H9 (cell line): ENCODE data around the gene TMEM95. TPM values are rescaled to one million over a fixed set of nuclear protein-coding genes. Genes with fewer than 3 reads are reported as not detected.
"Not testable (repeated sequence)": the region's sequence is repeated elsewhere in the genome, so short reads cannot be mapped to it uniquely, and the experiment has no call there.

ENCODE experiments used
- DNase-seq: peaks from one replicate; pipeline ENCODE4 v3.0.0-alpha.2; 2017
- H2AFZ ChIP-seq: one replicate; pipeline ENCODE4 v1.6.1; 2013; ENCODE audit warnings: mild to moderate bottlenecking, low read length, control low read depth, moderate library complexity
- H2AK5ac ChIP-seq: 2 replicates; pipeline ENCODE4 v1.6.1; 2013; ENCODE audit warnings: low read length, control low read depth, mixed read lengths; ENCODE audit not compliant: insufficient read length
- H2BK120ac ChIP-seq: one replicate; pipeline ENCODE4 v1.6.1; 2013; ENCODE audit warnings: low read depth, mild to moderate bottlenecking, low read length, control low read depth, inconsistent platforms; ENCODE audit not compliant: poor library complexity, severe bottlenecking
- H2BK12ac ChIP-seq: 2 replicates; pipeline ENCODE4 v1.6.1; 2013; ENCODE audit warnings: low read length, control low read depth, mixed read lengths, low read depth; ENCODE audit not compliant: insufficient read length
- H2BK15ac ChIP-seq: 2 replicates; pipeline ENCODE4 v1.6.1; 2013; ENCODE audit warnings: low read depth, low read length, control low read depth
- H2BK20ac ChIP-seq: one replicate; pipeline ENCODE4 v1.6.1; 2013; ENCODE audit warnings: low read depth, mild to moderate bottlenecking, low read length, control low read depth, inconsistent platforms; ENCODE audit not compliant: poor library complexity, severe bottlenecking
- H2BK5ac ChIP-seq: 2 replicates; pipeline ENCODE4 v1.6.1; 2013; ENCODE audit warnings: low read length, control low read depth, mixed read lengths; ENCODE audit not compliant: insufficient read length
- H3K14ac ChIP-seq: 2 replicates; pipeline ENCODE4 v1.6.1; 2013; ENCODE audit warnings: low read length, control low read depth; ENCODE audit not compliant: insufficient read depth
- H3K18ac ChIP-seq: 2 replicates; pipeline ENCODE4 v1.6.1; 2013; ENCODE audit warnings: low read depth, mild to moderate bottlenecking, mixed read lengths, low read length, control low read depth; ENCODE audit not compliant: insufficient read length
- H3K23ac ChIP-seq: 2 replicates; pipeline ENCODE4 v1.6.1; 2013; ENCODE audit warnings: low read length, control low read depth, mixed read lengths, low read depth; ENCODE audit not compliant: insufficient read length
- H3K23me2 ChIP-seq: 2 replicates; pipeline ENCODE4 v1.6.1; 2013; ENCODE audit warnings: low read depth, mild to moderate bottlenecking, mixed read lengths, low read length, control low read depth; ENCODE audit not compliant: insufficient read length, poor library complexity, severe bottlenecking
- H3K27ac ChIP-seq: 2 replicates; pipeline ENCODE4 v1.5.1; 2013; ENCODE audit warnings: low read length, control low read depth, mixed read lengths, low read depth; ENCODE audit not compliant: insufficient read length
- H3K27me3 ChIP-seq: 2 replicates; pipeline ENCODE4 v1.6.1; 2013; ENCODE audit warnings: low read length, control low read depth, inconsistent platforms; ENCODE audit not compliant: insufficient read depth
- H3K4ac ChIP-seq: 2 replicates; pipeline ENCODE4 v1.6.1; 2013; ENCODE audit warnings: low read depth, mild to moderate bottlenecking, control low read depth, inconsistent platforms, low read length, moderate library complexity
- H3K4me1 ChIP-seq: 2 replicates; pipeline ENCODE4 v1.6.1; 2013; ENCODE audit warnings: low read length, control low read depth, inconsistent platforms; ENCODE audit not compliant: insufficient read depth
- H3K4me2 ChIP-seq: 2 replicates; pipeline ENCODE4 v1.6.1; 2013; ENCODE audit warnings: low read length, control low read depth, mixed read lengths; ENCODE audit not compliant: insufficient read length, insufficient read depth
- H3K56ac ChIP-seq: 2 replicates; pipeline ENCODE4 v1.6.1; 2013; ENCODE audit warnings: low read depth, mild to moderate bottlenecking, mixed read lengths, low read length, control low read depth; ENCODE audit not compliant: insufficient read length
- H3K79me1 ChIP-seq: 2 replicates; pipeline ENCODE4 v1.6.1; 2013; ENCODE audit warnings: low read depth, mild to moderate bottlenecking, moderate library complexity, low read length, control low read depth, inconsistent platforms; ENCODE audit not compliant: insufficient read depth, poor library complexity, severe bottlenecking
- H3K79me2 ChIP-seq: 2 replicates; pipeline ENCODE4 v1.6.1; 2013; ENCODE audit warnings: low read length, control low read depth, inconsistent platforms; ENCODE audit not compliant: insufficient read depth
- H3K9ac ChIP-seq: 2 replicates; pipeline ENCODE4 v1.6.1; 2013; ENCODE audit warnings: low read length, control low read depth, mixed read lengths; ENCODE audit not compliant: insufficient read length; ENCODE audit errors: extremely low read depth
- H3K9me3 ChIP-seq: one replicate; pipeline ENCODE4 v1.6.1; 2013; ENCODE audit warnings: low read depth, low read length, inconsistent platforms; ENCODE audit not compliant: control insufficient read depth
- H3T11ph ChIP-seq: one replicate; pipeline ENCODE4 v1.6.1; 2013; ENCODE audit warnings: mild to moderate bottlenecking, low read length, control low read depth, inconsistent platforms
- H4K20me1 ChIP-seq: one replicate; pipeline ENCODE4 v1.6.1; 2013; ENCODE audit not compliant: control insufficient read depth, insufficient read length, insufficient read depth
- H4K5ac ChIP-seq: 2 replicates; pipeline ENCODE4 v1.6.1; 2013; ENCODE audit warnings: low read depth, mild to moderate bottlenecking, mixed read lengths, low read length, control low read depth; ENCODE audit not compliant: insufficient read length
- H4K8ac ChIP-seq: replicated peaks from 2 replicates; pipeline ENCODE4 v1.6.1; 2013; ENCODE audit warnings: low read length, control low read depth, mixed read lengths, low read depth; ENCODE audit not compliant: insufficient read length
- H4K91ac ChIP-seq: 2 replicates; pipeline ENCODE4 v1.6.1; 2013; ENCODE audit warnings: low read depth, mild to moderate bottlenecking, moderate library complexity, mixed read lengths, low read length, control low read depth; ENCODE audit not compliant: insufficient read length
- H3K27ac Mint-ChIP-seq, 3 experiments: 2 replicates in 2 of 3; 3 replicates in 1 of 3; pipeline ENCODE4 v1.8.0; 2020 to 2021; ENCODE audit warnings: mixed read lengths in 3 of 3, mild to moderate bottlenecking in 1 of 3, moderate library complexity in 1 of 3
- H3K27me3 Mint-ChIP-seq: 2 replicates; pipeline ENCODE4 v1.8.0; 2021; ENCODE audit warnings: low read depth, mild to moderate bottlenecking, moderate library complexity, mixed read lengths
- H3K36me3 Mint-ChIP-seq, 3 experiments: 2 replicates in 2 of 3; 3 replicates in 1 of 3; pipeline ENCODE4 v1.8.0; 2020 to 2021; ENCODE audit warnings: low read depth in 3 of 3, mixed read lengths in 3 of 3; ENCODE audit not compliant: insufficient read depth in 1 of 3
- H3K4me1 Mint-ChIP-seq, 2 experiments: 2 replicates each; pipeline ENCODE4 v1.8.0; 2020; ENCODE audit warnings: mixed read lengths in 2 of 2
- H3K4me3 Mint-ChIP-seq, 2 experiments: 2 replicates in 1 of 2; 3 replicates in 1 of 2; pipeline ENCODE4 v1.8.0; 2020 to 2021; ENCODE audit warnings: mild to moderate bottlenecking in 2 of 2, mixed read lengths in 2 of 2, moderate library complexity in 1 of 2
- H3K9me3 Mint-ChIP-seq, 2 experiments: 2 replicates in 1 of 2; 3 replicates in 1 of 2; pipeline ENCODE4 v1.8.0; 2020; ENCODE audit warnings: mild to moderate bottlenecking in 2 of 2, mixed read lengths in 2 of 2, moderate library complexity in 1 of 2
- WGBS: extraction: QIAGEN DNeasy Blood & Tissue Kit; methylation state at CpG from one replicate; pipeline ENCODE4 v1.1.7; 2013; ENCODE audit warnings: missing lambda C conversion rate, low lambda C conversion rate, mixed read lengths; ENCODE audit not compliant: insufficient read length; ENCODE audit errors: extremely low coverage; 5-methylcytosine and 5-hydroxymethylcytosine counted together
- total RNA-seq: library from RNA; stranded (reverse); gene quantifications from 2 replicates; pipeline ENCODE4 v1.2.1, GENCODE V29; 2021
- TF ChIP-seq, protein P1 (sequence below): fragments of 200-600 bp; sonication (generic); conservative IDR thresholded peaks from 3 replicates; pipeline ENCODE4 v1.8.0; 2021; ENCODE audit warnings: antibody characterized with exemption, mild to moderate bottlenecking

Gene TMEM95
- total RNA-seq, 1 experiment from 2014 or later = not detected

DNA sequence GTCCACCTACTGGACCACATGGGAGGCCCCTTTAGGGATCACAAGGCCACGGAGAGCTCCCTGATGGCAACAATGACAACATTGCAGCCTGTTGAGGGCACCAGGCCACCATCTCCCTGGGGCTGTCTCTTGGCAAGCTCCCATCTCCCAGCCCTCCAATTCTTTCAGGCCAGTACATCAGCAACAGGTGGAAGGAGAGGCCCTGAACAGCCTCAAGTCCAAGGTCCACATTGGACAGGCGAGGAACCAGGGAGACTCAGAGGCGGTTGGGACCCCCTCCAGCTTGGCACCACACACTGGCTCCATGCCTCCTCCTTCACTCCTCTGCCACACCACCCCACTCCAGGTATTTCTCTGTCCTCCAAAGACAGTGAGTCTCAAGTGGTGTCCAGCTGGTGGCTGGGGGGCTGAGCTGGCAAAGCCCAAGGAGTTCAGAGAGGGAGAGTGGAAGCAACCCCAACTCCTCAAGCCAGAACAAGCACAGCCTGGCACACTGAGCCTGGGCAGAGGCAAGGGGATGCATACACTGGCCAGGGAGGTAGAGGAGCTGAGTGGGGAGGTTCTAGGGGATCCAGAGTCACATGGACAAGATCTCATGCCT lies 19.9 kb upstream of the TMEM95 start:
- no peak overlapping the region for H3K56ac ChIP-seq
- H4K91ac ChIP-seq = no peak overlapping the region
- WGBS = no CpG with 5 or more reads among the region's 3 CpGs
- peaks cover 4% of the 10 kb centered on the region; the same call in 1 of the 2 replicates for H3K4me1 ChIP-seq
- TF ChIP-seq, protein P1, sequence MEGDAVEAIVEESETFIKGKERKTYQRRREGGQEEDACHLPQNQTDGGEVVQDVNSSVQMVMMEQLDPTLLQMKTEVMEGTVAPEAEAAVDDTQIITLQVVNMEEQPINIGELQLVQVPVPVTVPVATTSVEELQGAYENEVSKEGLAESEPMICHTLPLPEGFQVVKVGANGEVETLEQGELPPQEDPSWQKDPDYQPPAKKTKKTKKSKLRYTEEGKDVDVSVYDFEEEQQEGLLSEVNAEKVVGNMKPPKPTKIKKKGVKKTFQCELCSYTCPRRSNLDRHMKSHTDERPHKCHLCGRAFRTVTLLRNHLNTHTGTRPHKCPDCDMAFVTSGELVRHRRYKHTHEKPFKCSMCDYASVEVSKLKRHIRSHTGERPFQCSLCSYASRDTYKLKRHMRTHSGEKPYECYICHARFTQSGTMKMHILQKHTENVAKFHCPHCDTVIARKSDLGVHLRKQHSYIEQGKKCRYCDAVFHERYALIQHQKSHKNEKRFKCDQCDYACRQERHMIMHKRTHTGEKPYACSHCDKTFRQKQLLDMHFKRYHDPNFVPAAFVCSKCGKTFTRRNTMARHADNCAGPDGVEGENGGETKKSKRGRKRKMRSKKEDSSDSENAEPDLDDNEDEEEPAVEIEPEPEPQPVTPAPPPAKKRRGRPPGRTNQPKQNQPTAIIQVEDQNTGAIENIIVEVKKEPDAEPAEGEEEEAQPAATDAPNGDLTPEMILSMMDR = no peak
- peaks cover 6% of the 10 kb centered on the region for H3K23me2 ChIP-seq
- H2BK20ac ChIP-seq = no peak overlapping the region
- no peaks in the 10 kb centered on the region; the same call in 1 of the 2 replicates for H3K27me3 Mint-ChIP-seq
- no peaks in the 10 kb centered on the region; a peak in 1 of 7 replicates for H3K36me3 Mint-ChIP-seq
- H2AFZ ChIP-seq = no peak overlapping the region
- H3K14ac ChIP-seq = no peak overlapping the region
- H4K20me1 ChIP-seq = no peaks in the 10 kb centered on the region
- H3K4ac ChIP-seq = no peak overlapping the region
- H3K4me2 ChIP-seq = no peak overlapping the region
- H2AK5ac ChIP-seq = no peak overlapping the region
- H2BK12ac ChIP-seq = no peak overlapping the region
- H3K27me3 ChIP-seq = no peaks in the 10 kb centered on the region
- H3K18ac ChIP-seq = no peak overlapping the region
- H3K4me1 Mint-ChIP-seq = peaks cover 23 to 38% of the 10 kb centered on the region in 2 experiments
- no peaks in the 10 kb centered on the region for H3K9me3 ChIP-seq
- no peak overlapping the region for H4K8ac ChIP-seq
- H4K5ac ChIP-seq = no peak overlapping the region
- H3K9me3 Mint-ChIP-seq = no peaks in the 10 kb centered on the region
- no peak overlapping the region for H3K9ac ChIP-seq
- H3K79me2 ChIP-seq = no peaks in the 10 kb centered on the region
- no peaks in the 10 kb centered on the region for H3K79me1 ChIP-seq
- no peak for DNase-seq
- H2BK5ac ChIP-seq = no peak overlapping the region
- H3K23ac ChIP-seq = no peak overlapping the region
- no peak overlapping the region for H2BK120ac ChIP-seq
- no peak overlapping the region for H3K27ac Mint-ChIP-seq
- peak overlapping the region in 1 of 2 experiments; percentile 25; a peak in 1 of 5 replicates for H3K4me3 Mint-ChIP-seq
- no peak overlapping the region for H2BK15ac ChIP-seq
- H3T11ph ChIP-seq = no peak overlapping the region
- no peak overlapping the region for H3K27ac ChIP-seq

DNA sequence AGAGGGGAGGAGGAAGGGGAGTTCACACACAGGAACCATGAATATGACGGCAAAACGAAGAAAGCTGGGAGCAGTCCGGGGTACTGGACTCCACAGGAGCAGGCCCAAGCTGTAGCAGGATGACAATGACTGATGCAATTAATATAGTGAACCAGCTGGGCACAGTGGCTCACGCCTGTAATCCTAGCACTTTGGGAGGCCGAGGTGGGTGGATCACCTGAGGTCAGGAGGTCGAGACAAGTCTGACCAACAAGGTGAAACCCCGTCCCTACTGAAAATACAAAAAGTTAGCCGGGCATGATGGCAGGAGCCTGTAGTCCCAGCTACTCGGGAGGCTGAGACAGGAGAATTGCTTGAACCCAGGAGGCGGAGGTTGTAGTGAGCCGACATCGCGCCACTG lies 19.2 kb upstream of the TMEM95 start:
- not testable (repeated sequence) for H3K9me3 ChIP-seq, H3K9ac ChIP-seq, H4K5ac ChIP-seq, H3K4me1 ChIP-seq, H3K79me1 ChIP-seq, H3K23ac ChIP-seq, H3K14ac ChIP-seq, H3K18ac ChIP-seq, H3T11ph ChIP-seq, H2BK120ac ChIP-seq, H3K79me2 ChIP-seq, H3K4me2 ChIP-seq, H3K27me3 Mint-ChIP-seq, H2BK15ac ChIP-seq, H2BK5ac ChIP-seq, DNase-seq, H3K27me3 ChIP-seq, H3K27ac ChIP-seq, H3K56ac ChIP-seq, H3K36me3 Mint-ChIP-seq, H2AFZ ChIP-seq, H4K20me1 ChIP-seq, H3K9me3 Mint-ChIP-seq, H4K91ac ChIP-seq, H2BK20ac ChIP-seq, H2AK5ac ChIP-seq, H4K8ac ChIP-seq, H3K4ac ChIP-seq, H2BK12ac ChIP-seq, H3K23me2 ChIP-seq
- H3K4me3 Mint-ChIP-seq = peak overlapping the region in 1 of 2 experiments; percentile 70; a peak in 3 of 5 replicates
- peaks cover 22 to 36% of the 10 kb centered on the region in 2 experiments for H3K4me1 Mint-ChIP-seq
- H3K27ac Mint-ChIP-seq = peak overlapping the region in 1 of 3 experiments; percentile 71; a peak in 1 of 7 replicates
- WGBS = no CpG with 5 or more reads among the region's 13 CpGs
